Urothelium cell line (cell line): ENCODE measurements around the gene DBN1.
"Not testable (repeated sequence)": the region's sequence is repeated elsewhere in the genome, so short reads cannot be mapped to it uniquely, and the experiment has no call there.

Experiments
- DNase-seq: peaks from one replicate; pipeline ENCODE4 v3.0.0; 2011; ENCODE audit warnings: low spot score, mixed read lengths
- FAIRE-seq: peaks from 2 replicates; lab custom pipeline; 2011; peaks lifted over from hg19 to GRCh38; lab: Jason Lieb, UNC

DBN1 gene

GRCh38 chr5:177491983-177492746, 18.7 kb upstream of the DBN1 start:
- FAIRE-seq: no peak

GRCh38 chr5:177491429-177491945, 18.1 kb upstream of the DBN1 start:
- FAIRE-seq (no peak), DNase-seq (peak; percentile 86)

More at GRCh38 chr5:177491983-177492746, 18.7 kb upstream of the DBN1 start:
- no peak for DNase-seq

GRCh38 chr5:177490992-177491391, 17.6 kb upstream of the DBN1 start:
- FAIRE-seq: no peak
- no peak for DNase-seq

- FAIRE-seq (no peak), DNase-seq (no peak)
Measured at GRCh38 chr5:177490311-177490991, 17.0 kb upstream of the DBN1 start.

GRCh38 chr5:177489119-177489716, 15.8 kb upstream of the DBN1 start:
- FAIRE-seq: no peak
- no peak for DNase-seq

- DNase-seq: no peak
- FAIRE-seq: no peak
Measured at GRCh38 chr5:177487975-177488374, 14.5 kb upstream of the DBN1 start.

- DNase-seq (no peak), FAIRE-seq (no peak)
Measured at GRCh38 chr5:177487144-177487543, 13.7 kb upstream of the DBN1 start.

- DNase-seq: no peak
- no peak for FAIRE-seq
Measured at GRCh38 chr5:177486256-177486655, 12.8 kb upstream of the DBN1 start.

- FAIRE-seq: not testable (repeated sequence)
Measured at GRCh38 chr5:177485753-177486152, 12.3 kb upstream of the DBN1 start.

GRCh38 chr5:177484902-177485549, 11.6 kb upstream of the DBN1 start:
- DNase-seq: no peak
- no peak for FAIRE-seq

More at GRCh38 chr5:177485753-177486152, 12.3 kb upstream of the DBN1 start:
- DNase-seq: not testable (repeated sequence)

GRCh38 chr5:177483994-177484901, 10.8 kb upstream of the DBN1 start:
- FAIRE-seq: no peak
- no peak for DNase-seq

- no peak for FAIRE-seq
Measured at GRCh38 chr5:177483042-177483441, 9.6 kb upstream of the DBN1 start.

GRCh38 chr5:177482359-177482795, 8.9 kb upstream of the DBN1 start:
- no peak for FAIRE-seq
- DNase-seq: no peak

More at GRCh38 chr5:177483042-177483441, 9.6 kb upstream of the DBN1 start:
- DNase-seq: no peak

GRCh38 chr5:177479774-177480173, 6.3 kb upstream of the DBN1 start:
- DNase-seq (no peak), FAIRE-seq (no peak)

- FAIRE-seq: no peak
- no peak for DNase-seq
Measured at GRCh38 chr5:177478711-177479646, 5.5 kb upstream of the DBN1 start.

GRCh38 chr5:177477701-177478477, 4.5 kb upstream of the DBN1 start:
- no peak for FAIRE-seq

GRCh38 chr5:177476531-177477233, 3.2 kb upstream of the DBN1 start:
- DNase-seq: no peak
- FAIRE-seq: no peak

More at GRCh38 chr5:177477701-177478477, 4.5 kb upstream of the DBN1 start:
- DNase-seq: no peak
